ENCODE data around the gene RIN2.
A peak's percentile ranks its signal among the peaks of the same experiment; 100 is the strongest.
"Not testable (repeated sequence)": the region's sequence is repeated elsewhere in the genome, so short reads cannot be mapped to it uniquely, and the experiment has no call there.

RIN2 gene

GRCh38 chr20:19738951-19739350, 19.1 kb upstream of the RIN2 start:
- no peak for DNase-seq (ENCODE audit: low spot score)

GRCh38 chr20:19739351-19739750, 18.7 kb upstream of the RIN2 start:
- DNase-seq (ENCODE audit: low spot score) = no peak

GRCh38 chr20:19740512-19740911, 17.5 kb upstream of the RIN2 start:
- DNase-seq (ENCODE audit: low spot score) = no peak

- no peak for DNase-seq (ENCODE audit: low spot score)
Measured at GRCh38 chr20:19741924-19742323, 16.1 kb upstream of the RIN2 start.

- DNase-seq (ENCODE audit: low spot score) = no peak
Measured at GRCh38 chr20:19742974-19743639, 15.0 kb upstream of the RIN2 start.

- no peak for DNase-seq (ENCODE audit: low spot score)
Measured at GRCh38 chr20:19743640-19743995, 14.4 kb upstream of the RIN2 start.

GRCh38 chr20:19745106-19745505, 13.0 kb upstream of the RIN2 start:
- DNase-seq (ENCODE audit: low spot score) = no peak

GRCh38 chr20:19745584-19745983, 12.5 kb upstream of the RIN2 start:
- DNase-seq (ENCODE audit: low spot score) = no peak

- DNase-seq (ENCODE audit: low spot score) = peak; percentile 24
Measured at GRCh38 chr20:19746396-19746795, 11.7 kb upstream of the RIN2 start.

- no peak for DNase-seq (ENCODE audit: low spot score)
Measured at GRCh38 chr20:19747903-19748302, 10.2 kb upstream of the RIN2 start.

- no peak for DNase-seq (ENCODE audit: low spot score)
Measured at GRCh38 chr20:19748681-19749080, 9.4 kb upstream of the RIN2 start.

- no peak for DNase-seq (ENCODE audit: low spot score)
Measured at GRCh38 chr20:19749618-19750071, 8.4 kb upstream of the RIN2 start.

- DNase-seq (ENCODE audit: low spot score) = no peak
Measured at GRCh38 chr20:19750101-19750606, 7.9 kb upstream of the RIN2 start.

GRCh38 chr20:19750907-19751636, 7.0 kb upstream of the RIN2 start:
- DNase-seq (ENCODE audit: low spot score) = no peak

GRCh38 chr20:19754201-19754600, 3.9 kb upstream of the RIN2 start:
- not testable (repeated sequence) for DNase-seq (ENCODE audit: low spot score)

- DNase-seq (ENCODE audit: low spot score) = no peak
Measured at GRCh38 chr20:19756761-19757486, 1.1 kb upstream of the RIN2 start.

- DNase-seq (ENCODE audit: low spot score) = peak; percentile 97
Measured at GRCh38 chr20:19757487-19758132, 448 bp upstream of the RIN2 start.

- DNase-seq (ENCODE audit: low spot score) = peak; percentile 52
Measured at GRCh38 chr20:19758501-19759331, 658 bp downstream of the RIN2 start.

GRCh38 chr20:19760371-19760721, 2.3 kb downstream of the RIN2 start:
- DNase-seq (ENCODE audit: low spot score) = no peak

- DNase-seq (ENCODE audit: low spot score) = no peak
Measured at GRCh38 chr20:19761326-19761725, 3.3 kb downstream of the RIN2 start.

GRCh38 chr20:19761841-19762240, 3.8 kb downstream of the RIN2 start:
- no peak for DNase-seq (ENCODE audit: low spot score)

GRCh38 chr20:19764207-19764606, 6.1 kb downstream of the RIN2 start:
- DNase-seq (ENCODE audit: low spot score) = no peak

Data from hepatic stellate cell (primary cell).